HG02642 (cell line): ENCODE results near the gene LRP6.
"Not testable (repeated sequence)": the region's sequence is repeated elsewhere in the genome, so short reads cannot be mapped to it uniquely, and the experiment has no call there.

Experiments
- ATAC-seq: cut with Tn5 transposase; IDR thresholded peaks from one replicate; pipeline ENCODE4 v1.9.1; 2021; ENCODE audit warnings: mild to moderate bottlenecking; ENCODE audit not compliant: unreplicated experiment, poor library complexity

The LRP6 gene

DNA sequence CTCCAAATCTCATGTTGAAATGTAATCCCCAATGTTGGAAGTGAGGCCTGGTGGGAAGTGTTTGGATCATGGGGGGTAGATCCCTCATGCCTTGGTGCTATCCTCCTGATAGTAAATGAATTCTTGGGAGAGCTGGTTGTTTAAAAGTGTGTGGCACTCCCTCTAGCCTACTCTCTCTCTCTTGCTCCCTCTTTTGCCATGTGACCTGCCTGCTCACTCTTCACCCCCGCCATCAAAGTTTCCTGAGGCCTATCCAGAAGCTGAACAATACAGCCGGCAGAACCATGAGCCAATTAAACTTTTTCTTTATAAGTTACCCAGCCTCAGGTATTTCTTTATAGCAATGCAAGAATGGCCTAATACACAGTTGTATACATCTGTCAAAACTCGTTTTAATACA lies 133.6 kb downstream of the LRP6 start:
- ATAC-seq: no peak

DNA sequence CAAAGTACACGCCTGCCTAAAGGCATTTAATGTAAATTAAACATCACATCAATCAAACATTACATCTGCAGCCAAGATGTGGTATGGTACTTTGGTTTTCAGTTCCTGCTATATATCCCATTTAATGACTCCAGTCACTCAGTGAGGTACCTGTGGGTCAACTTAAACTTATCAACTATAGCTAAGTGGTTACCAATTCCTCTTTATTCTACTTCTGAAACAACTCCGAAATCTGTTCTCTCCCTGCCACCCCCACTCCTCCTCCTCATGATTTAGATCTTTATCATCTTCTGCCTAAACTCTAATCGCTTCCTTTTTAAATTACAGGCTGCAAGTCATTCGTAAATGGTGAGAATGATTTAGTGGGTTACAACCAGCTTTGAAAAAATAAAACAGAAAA lies 138.2 kb downstream of the LRP6 start:
- ATAC-seq: no peak

DNA sequence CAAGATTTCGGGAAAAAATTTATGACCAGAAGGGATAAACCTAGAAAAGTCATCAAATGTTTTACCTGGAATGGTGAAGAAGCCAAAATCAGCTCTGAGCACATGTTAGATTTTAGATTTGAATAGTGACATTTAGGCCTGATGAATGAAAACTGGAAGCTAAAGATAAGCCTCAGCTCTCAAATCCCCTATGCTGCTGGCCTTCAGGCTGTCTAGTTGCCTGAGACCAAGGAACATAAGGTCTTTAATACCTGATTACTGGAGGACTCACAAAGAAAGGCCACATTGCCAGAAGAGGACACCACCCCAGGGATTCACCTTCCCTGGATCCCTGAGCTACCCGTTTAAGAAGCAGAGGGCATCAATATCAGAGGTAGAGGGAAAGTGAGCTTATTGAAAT lies 139.5 kb downstream of the LRP6 start:
- no peak for ATAC-seq

DNA sequence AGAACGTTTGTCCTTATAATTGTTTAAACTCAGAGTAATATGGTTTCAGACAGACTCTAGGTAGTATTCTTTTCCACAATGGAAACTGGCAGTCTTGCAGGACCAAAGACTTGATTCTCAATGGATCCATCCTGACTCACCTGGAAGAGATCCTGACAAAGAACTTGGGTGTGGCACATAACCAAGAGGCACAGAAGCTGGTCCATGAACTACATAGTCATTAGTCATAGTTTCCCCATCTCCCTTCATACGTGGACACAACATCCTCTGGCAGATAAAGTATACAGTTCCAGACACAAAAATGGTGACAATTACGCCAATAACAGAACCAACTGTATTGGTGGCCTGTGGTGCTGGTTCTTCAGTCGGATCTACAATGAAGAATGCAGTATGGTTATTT lies 140.3 kb downstream of the LRP6 start:
- ATAC-seq: no peak

DNA sequence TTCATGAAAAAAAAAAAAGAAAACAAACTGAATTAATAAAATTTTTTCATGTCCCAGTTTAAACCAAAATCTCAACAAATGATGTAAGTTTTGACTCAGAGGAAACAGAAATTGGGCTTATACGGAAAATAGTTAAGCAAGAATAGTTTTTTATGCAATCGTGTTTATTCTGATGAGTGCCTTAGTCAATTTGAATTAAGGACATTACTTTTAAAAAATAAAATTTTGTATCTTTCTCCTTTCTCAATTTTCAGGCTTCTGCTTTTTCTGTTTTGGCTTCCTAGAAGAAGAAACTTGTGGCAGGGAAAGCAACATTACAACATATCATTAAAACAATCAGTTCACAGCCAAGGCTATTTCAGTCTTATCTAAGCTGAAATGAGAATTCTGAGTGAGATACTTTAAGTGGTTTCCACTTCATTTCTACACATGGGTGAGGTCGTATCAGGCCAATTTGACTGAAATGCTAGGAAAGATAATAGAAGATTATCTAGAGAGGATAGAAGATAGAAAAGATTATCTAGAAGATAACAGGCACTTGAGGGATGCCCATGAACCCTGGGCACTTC lies 143.7 kb downstream of the LRP6 start:
- no peak for ATAC-seq

DNA sequence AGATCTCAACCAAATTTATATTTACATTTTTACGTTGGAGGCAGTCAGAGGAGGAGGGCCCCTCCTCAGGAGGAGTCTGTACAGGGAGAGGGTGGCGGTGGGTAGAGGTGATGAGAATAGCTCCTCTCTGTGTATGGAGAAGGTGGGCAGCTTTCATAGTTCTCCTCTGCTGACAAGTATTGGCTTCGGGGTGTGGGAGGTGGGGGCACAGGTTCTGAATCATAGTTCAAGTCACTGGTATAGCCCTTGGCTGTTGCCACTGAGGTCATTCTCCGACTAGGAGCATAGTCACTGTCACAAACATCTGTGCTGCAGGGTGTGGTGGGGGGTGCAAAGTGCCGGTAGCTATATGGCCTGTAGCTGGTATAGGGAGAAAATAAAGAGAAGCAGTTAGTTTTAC lies 145.8 kb downstream of the LRP6 start:
- no peak for ATAC-seq

DNA sequence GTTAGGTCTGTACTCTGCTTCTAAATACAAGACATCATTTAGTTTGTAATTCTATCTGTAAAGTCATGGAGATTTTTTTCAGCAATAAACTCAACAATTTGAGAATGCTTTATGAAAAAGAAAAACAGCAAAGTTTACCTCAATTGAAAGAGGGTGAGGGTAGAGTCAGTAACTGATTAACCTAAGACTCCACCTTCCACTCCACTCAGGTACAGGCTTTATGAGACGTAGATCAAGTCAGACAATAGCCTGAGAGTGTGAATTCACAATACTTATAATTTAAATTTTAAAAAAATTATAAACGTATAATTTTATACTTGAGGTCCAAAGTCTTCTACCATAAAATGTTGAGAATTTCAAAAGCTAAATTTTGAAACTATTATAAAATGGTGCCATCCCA lies 150.2 kb downstream of the LRP6 start:
- no peak for ATAC-seq

DNA sequence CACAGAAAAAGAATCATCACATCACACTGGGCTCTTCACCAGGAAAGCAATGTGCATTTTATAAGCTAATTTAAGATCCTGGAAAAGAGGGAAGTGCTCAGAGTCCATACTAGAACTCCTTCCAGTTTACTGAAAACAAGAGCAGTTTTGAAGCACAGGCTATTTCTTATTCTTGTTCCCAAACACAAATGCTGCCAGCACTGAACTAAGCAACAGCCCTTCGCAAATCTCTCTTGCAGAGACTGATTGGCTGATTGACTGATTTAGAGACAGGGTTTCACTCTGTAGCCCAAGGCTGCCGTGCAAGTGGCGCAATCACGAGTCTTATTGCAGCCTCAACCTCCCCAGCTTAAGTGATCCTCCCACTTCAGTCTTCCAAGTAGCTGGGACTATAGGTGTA lies 151.3 kb downstream of the LRP6 start:
- no peak for ATAC-seq

DNA sequence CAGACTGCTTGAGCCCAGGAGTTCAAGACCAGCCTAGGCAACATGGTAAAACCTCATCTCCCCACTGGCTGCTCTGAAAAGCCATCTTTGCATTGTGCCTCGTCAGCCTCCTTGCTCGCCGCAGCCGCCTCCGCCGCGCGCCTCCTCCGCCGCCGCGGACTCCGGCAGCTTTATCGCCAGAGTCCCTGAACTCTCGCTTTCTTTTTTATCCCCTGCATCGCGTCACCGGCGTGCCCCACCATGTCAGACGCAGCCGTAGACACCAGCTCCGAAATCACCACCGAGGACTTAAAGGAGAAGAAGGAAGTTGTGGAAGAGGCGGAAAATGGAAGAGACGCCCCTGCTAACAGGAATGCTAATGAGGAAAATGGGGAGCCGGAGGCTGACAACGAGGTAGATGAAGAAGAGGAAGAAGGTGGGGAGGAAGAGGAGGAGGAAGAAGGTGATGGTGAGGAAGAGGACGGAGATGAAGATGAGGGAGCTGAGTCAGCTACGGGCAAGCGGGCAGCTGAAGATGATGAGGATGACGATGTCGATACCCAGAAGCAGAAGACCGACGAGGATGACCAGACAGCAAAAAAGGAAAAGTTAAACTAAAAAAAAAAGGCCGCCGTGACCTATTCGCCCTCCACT lies 155.8 kb downstream of the LRP6 start:
- not testable (repeated sequence) for ATAC-seq

DNA sequence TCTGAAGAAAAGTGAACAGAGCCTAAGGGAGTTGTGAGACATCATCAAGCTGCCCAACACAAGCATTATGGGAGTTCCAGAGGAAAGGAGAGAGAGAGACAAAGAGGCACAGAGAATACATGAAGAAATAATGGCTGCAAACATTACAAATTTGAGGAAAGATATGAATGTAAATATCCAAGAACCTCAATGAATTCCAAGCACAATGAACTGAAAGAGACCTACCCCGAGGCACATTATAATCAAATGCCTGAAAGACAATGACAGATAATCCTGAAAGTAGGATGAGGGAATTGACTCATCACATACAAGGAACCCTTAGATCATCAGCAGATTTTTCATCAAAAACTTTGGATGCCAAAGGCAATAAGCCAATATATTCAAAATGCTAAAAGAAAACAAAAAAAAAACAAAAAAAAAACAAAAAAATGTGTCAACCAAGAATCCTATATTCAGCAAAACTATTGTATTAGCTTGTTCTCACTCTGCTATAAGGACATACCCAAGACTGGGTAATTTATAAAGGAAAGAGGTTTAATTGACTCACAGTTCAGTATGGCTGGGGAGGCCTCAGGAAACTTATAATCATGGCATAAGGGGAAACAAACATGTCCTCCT lies 158.3 kb downstream of the LRP6 start:
- ATAC-seq: no peak

DNA sequence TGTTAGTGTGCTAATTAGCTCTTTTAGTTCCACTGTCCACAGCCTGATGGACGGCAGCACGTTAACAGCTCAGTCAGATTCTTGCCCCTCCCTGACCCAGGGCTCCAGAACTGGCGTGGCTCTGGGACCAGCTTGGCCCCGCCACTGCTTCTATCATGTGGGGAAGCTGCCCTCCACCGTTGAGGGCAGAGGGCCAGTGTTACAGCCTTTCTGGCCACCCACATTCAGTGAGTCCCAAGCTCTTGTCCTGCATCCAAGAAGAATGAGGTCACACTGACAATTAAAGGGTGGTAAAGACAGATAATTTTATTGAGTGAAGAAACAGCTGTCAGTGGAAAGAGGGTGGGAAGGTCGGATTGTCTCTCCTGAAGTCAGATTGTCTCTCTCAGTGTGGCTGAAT lies 159.2 kb downstream of the LRP6 start:
- no peak for ATAC-seq

DNA sequence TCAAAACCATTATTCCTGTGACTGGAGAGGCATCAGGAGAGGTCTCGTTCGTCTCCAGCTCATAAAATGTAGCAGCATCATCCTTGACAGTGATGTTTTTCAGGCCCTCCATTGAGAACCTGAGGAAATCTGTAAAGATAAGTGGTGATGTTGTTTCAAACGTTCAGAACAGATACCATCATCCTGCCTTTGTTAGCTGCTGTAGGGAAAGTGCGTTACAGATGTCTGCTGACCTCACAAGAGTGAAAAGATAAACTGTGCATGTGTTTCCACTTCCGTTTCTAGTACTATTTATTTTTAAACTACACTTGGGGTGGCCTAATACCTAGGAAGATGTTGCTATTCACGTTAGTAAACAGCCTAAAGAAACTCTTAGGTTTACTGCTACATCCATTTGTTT lies 167.7 kb downstream of the LRP6 start:
- ATAC-seq: no peak

DNA sequence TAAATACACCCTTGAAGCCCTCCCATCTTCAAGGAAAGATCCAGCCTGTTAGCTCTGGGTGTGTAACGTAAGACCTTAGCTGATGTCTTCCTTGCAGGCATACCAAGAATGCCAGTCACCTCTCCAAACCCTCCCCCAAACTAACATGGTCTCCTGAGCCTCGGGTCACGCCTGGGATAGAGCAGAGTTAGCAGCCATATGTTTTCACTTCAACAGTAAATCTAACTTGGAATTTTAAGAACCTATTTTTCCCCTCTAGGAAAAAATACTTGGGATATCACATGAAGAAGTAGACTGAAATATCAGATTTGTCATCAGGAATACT lies 168.2 kb downstream of the LRP6 start:
- no peak for ATAC-seq

DNA sequence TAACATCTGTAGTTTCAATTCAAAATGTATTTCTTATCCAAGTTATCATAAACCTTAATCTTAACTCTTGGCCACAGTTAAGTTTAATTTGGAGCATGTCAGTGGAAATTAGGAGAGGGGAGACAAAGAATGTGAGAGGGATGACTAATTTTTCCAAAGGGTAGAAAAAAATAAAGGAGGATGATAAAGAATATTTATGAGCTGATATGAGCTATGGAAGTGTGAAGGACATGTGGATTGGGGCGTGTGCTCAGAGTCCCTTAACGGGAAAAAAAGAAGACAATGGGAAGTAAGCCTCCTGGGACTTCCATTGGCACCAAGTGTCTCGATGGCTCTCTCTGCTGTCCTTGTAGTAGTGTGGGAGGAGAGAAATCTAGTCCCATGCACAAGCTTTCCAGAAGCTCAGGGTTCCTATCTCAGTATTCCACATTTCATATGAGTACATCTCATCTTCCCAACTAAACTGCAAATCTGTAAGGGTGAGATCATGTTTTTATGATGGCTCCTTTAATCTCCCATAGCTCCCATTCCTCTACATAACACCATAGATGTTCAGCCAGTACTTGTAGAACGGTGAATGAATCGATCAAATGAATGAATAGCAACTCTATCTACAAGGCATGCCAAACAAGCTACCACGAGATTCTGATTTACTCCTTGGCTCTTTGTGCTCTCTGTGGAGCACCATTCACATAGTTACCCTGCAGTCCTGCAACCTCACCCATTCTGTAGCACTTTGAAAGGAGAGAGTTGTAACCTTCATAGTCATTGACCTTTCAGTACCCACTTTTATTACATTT lies 168.8 kb downstream of the LRP6 start:
- ATAC-seq: no peak

DNA sequence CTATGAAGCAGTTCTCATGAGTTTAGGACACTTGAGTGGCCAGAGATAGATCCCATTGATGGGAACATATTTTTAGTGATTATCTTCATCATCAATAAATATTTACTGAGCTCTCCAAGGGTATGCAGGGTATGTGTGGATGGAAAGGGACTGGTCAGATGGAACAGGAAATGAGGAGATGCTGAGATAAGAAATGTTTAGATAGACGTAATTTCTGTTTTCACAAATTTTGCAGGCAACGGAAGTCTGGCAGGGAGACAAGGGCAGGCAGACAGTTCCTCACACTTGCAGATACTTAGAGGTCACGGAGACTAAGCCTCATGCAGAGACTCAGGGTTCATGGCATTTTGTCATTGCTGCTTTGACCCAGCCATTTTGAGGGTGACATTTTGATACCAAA lies 171.8 kb downstream of the LRP6 start:
- no peak for ATAC-seq

DNA sequence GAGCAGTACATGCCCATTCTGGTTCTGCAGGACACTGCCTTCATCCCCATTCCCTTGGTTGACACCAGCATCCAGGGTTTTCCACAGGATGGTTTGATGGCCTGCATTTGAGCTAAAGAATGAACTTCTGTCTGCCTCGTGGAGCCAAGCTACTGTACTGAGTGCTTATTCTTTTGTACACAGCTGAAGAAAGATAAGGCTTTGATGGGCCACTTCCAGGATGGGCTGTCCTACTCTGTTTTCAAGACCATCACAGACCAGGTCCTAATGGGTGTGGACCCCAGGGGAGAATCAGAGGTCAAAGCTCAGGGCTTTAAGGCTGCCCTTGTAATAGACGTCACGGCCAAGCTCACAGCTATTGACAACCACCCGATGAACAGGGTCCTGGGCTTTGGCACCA lies 172.4 kb downstream of the LRP6 start:
- ATAC-seq: no peak

DNA sequence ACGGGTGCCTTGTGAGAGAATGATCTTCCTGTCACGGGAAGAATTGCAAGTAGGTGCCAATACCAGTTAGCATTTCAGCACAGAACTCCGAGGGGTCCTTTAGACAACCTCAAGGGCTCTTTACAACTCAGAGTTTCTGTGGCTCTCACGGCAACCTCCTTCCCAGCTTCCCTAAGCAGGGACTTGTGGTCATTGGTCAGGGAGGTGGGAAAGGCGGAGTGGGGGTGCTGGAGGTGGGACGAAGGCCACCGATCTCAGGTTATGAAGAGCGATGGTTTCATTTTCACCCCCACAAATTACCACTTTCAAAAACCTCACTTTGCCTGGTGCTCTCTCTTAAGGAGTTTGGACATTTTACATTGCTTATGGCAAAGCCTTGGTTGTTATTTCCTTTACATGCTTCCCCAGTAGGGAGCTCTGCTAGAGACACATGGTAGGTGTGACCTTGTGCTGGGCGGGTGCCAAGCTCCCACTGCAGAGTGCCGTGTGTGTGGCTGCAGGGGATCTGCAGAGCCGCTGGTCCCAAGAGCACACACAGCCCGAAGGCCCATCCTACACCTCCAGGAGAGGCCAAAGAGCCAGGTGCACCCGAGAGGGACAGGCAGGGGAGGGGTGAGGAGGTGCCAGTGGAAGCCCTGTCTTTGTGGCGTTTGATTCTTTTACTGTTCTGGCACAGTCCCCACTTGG lies 174.7 kb downstream of the LRP6 start:
- ATAC-seq: no peak

DNA sequence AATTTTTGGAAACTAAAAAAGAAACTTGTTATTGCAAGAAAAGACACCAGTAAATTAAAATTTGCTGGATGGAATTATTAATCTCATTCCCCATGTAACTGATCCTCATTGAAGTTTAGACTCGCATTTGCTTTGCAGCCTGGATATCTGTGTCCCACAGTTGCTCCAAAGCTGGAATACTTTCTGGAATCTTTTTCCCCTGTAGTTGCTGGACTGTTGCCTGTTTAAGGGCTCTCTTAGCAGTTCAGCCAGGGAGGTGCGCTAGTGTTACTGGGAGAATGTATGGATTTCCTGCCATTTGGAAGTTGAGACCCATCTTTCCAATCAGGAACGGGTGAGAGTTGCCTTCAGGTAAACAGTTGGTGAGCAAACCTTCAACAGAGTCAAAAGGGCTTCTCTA lies 175.8 kb downstream of the LRP6 start:
- no peak for ATAC-seq

DNA sequence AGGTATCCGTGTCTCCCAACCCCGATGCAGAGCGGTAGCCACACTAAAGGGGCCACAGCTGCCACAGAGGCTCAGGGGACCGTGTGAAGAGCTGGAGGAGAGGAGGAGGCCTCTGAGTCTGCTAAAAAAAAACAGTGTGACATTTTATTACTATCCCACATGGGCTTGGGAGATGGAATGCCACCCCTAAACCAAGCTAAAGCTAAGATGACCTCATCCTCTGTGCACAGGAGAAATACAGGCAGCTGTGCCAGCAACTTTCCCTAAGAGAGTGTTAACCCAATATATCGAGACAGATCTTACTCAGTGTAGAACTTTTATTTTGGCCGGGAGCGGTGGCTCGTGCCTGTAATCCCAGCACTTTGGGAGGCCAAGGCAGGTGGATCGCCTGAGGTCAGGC lies 178.1 kb downstream of the LRP6 start:
- no peak for ATAC-seq

DNA sequence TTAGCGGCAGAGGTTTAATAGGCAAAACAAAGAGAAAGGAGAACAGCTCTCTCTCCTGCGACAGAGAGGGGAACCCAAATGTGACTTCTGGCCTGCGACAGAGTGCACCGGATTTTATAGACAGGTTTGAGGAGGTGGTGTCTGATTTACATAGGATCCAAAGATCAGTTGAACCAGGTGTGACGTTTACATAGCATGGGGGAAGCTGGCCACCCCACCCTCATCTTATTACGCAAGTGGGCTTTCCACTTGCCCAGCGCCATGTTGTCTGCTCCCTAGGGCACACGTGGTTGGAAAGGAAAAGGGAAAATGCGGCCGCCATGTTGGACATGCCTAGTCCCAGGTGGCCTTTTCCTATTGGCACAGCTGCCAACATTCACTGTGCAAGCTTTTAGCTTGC lies 178.7 kb downstream of the LRP6 start:
- ATAC-seq: no peak

DNA sequence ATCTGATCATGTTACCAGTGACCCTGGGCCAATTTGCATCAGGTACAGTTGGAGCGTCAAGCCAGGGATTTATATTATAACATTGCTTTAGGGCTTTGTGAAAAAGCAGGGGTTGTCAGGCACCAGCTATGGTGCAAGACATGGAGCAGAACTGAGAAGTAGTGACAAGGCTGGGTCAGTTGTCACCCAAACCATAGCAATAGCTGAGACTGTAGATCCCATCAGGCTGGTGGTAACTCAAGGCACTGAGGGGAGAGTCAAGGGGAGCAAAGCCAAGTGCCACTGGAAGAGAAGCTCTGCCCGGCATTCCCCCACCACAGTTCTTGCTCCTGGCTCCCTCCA lies 179.2 kb downstream of the LRP6 start:
- no peak for ATAC-seq
